K562 (cell line): ENCODE results near the gene FZD4. TPM values are rescaled to one million over a fixed set of nuclear protein-coding genes. Genes with fewer than 3 reads are reported as not detected.

ENCODE experiments used
- ATAC-seq: fragments of 200-7000 bp; cut with Tn5 transposase; 3 replicates; pipeline ENCODE4 v1.9.1; 2020; ENCODE audit warnings: moderate library complexity
- BruUV-seq: library from RNA; stranded (reverse); fragments of 400-500 nt; replicated peaks from 2 replicates; lab custom pipeline; 2021; lab: Mats Ljungman, UMichigan
- CTCF ChIA-PET: fragments of 300-600 bp; formaldehyde crosslinking; extraction: SDS; loops from one replicate; lab custom pipeline; 2021; ENCODE audit warnings: low intra/inter-chr PET ratio; lab: Yijun Ruan, JAX
- POLR2A ChIA-PET: fragments of 300-600, 350-650 bp; sonication (Branson Sonifier 250); formaldehyde crosslinking; extraction: SDS; loops from one replicate; lab custom pipeline; 2021; ENCODE audit warnings: antibody characterized with exemption, inconsistent platforms; lab: Yijun Ruan, JAX
- DNase-seq, 4 experiments: peaks; one replicate each; pipeline versions ENCODE4 v3.0.0 to v3.0.0-alpha.2; 2011 to 2018; ENCODE audit warnings: low spot score in 3 of 4, mixed read lengths in 3 of 4; ENCODE audit errors: extremely low read depth in 1 of 4
- FAIRE-seq: peaks from 2 replicates; lab custom pipeline; 2011; peaks lifted over from hg19 to GRCh38; lab: Jason Lieb, UNC
- H2AFZ ChIP-seq: 2 replicates; pipeline ENCODE4 v1.6.0; 2011; ENCODE audit warnings: low read depth, low read length, control low read depth, inconsistent platforms
- H3K27ac ChIP-seq: fragments of 200-600 bp; 3 replicates; pipeline ENCODE4 v1.8.0; 2011; ENCODE audit warnings: low read depth, mild to moderate bottlenecking, control low read depth, inconsistent platforms, low read length, moderate library complexity, mixed read lengths; ENCODE audit errors: extremely low read depth
- H3K27me3 ChIP-seq, 2 experiments: fragments of 300-600 bp in 1 of 2; 2 replicates in 1 of 2; 3 replicates in 1 of 2; pipeline versions ENCODE4 v1.6.0 to v1.8.0; 2011; ENCODE audit warnings: inconsistent platforms in 2 of 2, low read length in 2 of 2, mild to moderate bottlenecking in 1 of 2, mixed read lengths in 1 of 2, moderate library complexity in 1 of 2; ENCODE audit not compliant: control insufficient read depth in 2 of 2, insufficient read depth in 2 of 2
- H3K36me3 ChIP-seq: fragments of 300-600 bp; 3 replicates; pipeline ENCODE4 v1.8.0; 2011; ENCODE audit warnings: mild to moderate bottlenecking, low read length, inconsistent platforms; ENCODE audit not compliant: control insufficient read depth, insufficient read depth
- H3K4me1 ChIP-seq, 2 experiments: fragments of 200-600 bp in 1 of 2; replicated peaks in 1 of 2; 2 replicates in 1 of 2; 3 replicates in 1 of 2; pipeline versions ENCODE4 v1.5.1 to v1.8.0; 2011; ENCODE audit warnings: inconsistent platforms in 2 of 2, low read length in 2 of 2, mild to moderate bottlenecking in 1 of 2, mixed read lengths in 1 of 2, moderate library complexity in 1 of 2; ENCODE audit not compliant: control insufficient read depth in 2 of 2, insufficient read depth in 2 of 2
- H3K4me2 ChIP-seq: 2 replicates; pipeline ENCODE4 v1.6.1; 2011; ENCODE audit warnings: low read length, control low read depth, inconsistent platforms, mixed read lengths; ENCODE audit not compliant: insufficient read depth
- H3K4me3 ChIP-seq: fragments of 200-600 bp; sonication (generic), shearing (Covaris generic); 2 replicates; pipeline ENCODE4 v1.5.1; 2016; ENCODE audit warnings: control low read depth, inconsistent platforms
- H3K79me2 ChIP-seq: fragments of 200-600 bp; 3 replicates; pipeline ENCODE4 v1.8.0; 2011; ENCODE audit warnings: low read length, inconsistent platforms; ENCODE audit not compliant: control insufficient read depth, insufficient read depth
- H3K9ac ChIP-seq, 2 experiments: 2 replicates each; pipeline versions ENCODE4 v1.6.0 to v1.6.1; 2011; ENCODE audit warnings: low read depth in 2 of 2, low read length in 2 of 2, control low read depth in 1 of 2, inconsistent platforms in 1 of 2, mild to moderate bottlenecking in 1 of 2, mixed read lengths in 1 of 2; ENCODE audit not compliant: insufficient read depth in 1 of 2
- H3K9me1 ChIP-seq: one replicate; pipeline ENCODE4 v1.6.0; 2011; ENCODE audit warnings: inconsistent platforms, mild to moderate bottlenecking, low read length, moderate library complexity; ENCODE audit not compliant: control insufficient read depth, insufficient read depth
- H3K9me3 ChIP-seq: replicated peaks from 2 replicates; pipeline ENCODE4 v1.5.1; 2011; ENCODE audit warnings: low read depth, low read length, inconsistent platforms; ENCODE audit not compliant: control insufficient read depth, insufficient read depth
- H4K20me1 ChIP-seq: replicated peaks from 2 replicates; pipeline ENCODE4 v1.6.1; 2011; ENCODE audit warnings: low read length, inconsistent platforms, mixed read lengths; ENCODE audit not compliant: control insufficient read depth, insufficient read depth
- ATF6 ChIP-seq: sonication (generic); formaldehyde crosslinking; IDR thresholded peaks from 2 replicates; pipeline ENCODE4 v1.4.0; 2020; ENCODE audit warnings: mild to moderate bottlenecking, missing genetic modification reagents
- BDP1 ChIP-seq: IDR thresholded peaks from 3 replicates; pipeline ENCODE4 v1.6.1; 2011; ENCODE audit not compliant: insufficient read length, insufficient read depth
- ZNF174 ChIP-seq: fragments of 250-450 bp; sonication (Bioruptor Pico); IDR thresholded peaks from 2 replicates; pipeline ENCODE4 v1.4.0; 2020; ENCODE audit warnings: mild to moderate bottlenecking
- ZNF699 ChIP-seq: fragments of 250-450 bp; sonication (Bioruptor Pico); IDR thresholded peaks from 2 replicates; pipeline ENCODE4 v1.8.0; 2021; ENCODE audit warnings: mild to moderate bottlenecking, moderate library complexity; ENCODE audit not compliant: insufficient replicate concordance
- WGBS: fragments of 100-300 bp; shearing (Covaris generic); methylation state at CpG from one replicate; pipeline ENCODE4 v1.1.6; 2016; ENCODE audit warnings: low coverage, mixed read lengths; ENCODE audit not compliant: insufficient coverage; ENCODE audit errors: missing lambda C conversion rate; 5-methylcytosine and 5-hydroxymethylcytosine counted together
- in situ Hi-C: fragments of 300-500 bp; cut with MboI; formaldehyde crosslinking; loops from 4 replicates; pipeline ENCODE4 v1.15.0; 2018; ENCODE audit warnings: inconsistent platforms, mixed read lengths
- intact Hi-C: fragments of 100-400 bp; cut with micrococcal nuclease; formaldehyde crosslinking; loops from 2 replicates; pipeline ENCODE4 v1.14.2; 2022
- polyA plus RNA-seq, 8 experiments: library from polyadenylated mRNA; depleted of rRNA in 4 of 8; stranded (reverse) in 5 of 8; unstranded in 3 of 8; fragments of >200 nt; fragmentation: Nextera tagmentation in 2 of 8; fragmentation: Illumina TruSeq in 1 of 8; extraction: Ambion mirVana in 2 of 8; extraction: Trizol in 1 of 8; gene quantifications; 2 replicates each; pipeline versions ENCODE4 v1.2.1 to v1.2.3, GENCODE V29; 2011 to 2014; ENCODE audit warnings: inconsistent platforms in 1 of 8, missing spikeins in 1 of 8
- total RNA-seq, 7 experiments: library from RNA; depleted of rRNA in 6 of 7; stranded (reverse); fragments of >200 nt in 6 of 7; fragmentation: Illumina TruSeq in 2 of 7; extraction: Trizol in 2 of 7; gene quantifications; 2 replicates each; pipeline versions ENCODE4 v1.2.1 to v1.2.3, GENCODE V29; 2011 to 2021; ENCODE audit warnings: low replicate concordance in 1 of 7

FZD4 gene
- total and polyA plus RNA-seq, 9 of the 15 experiments (the other 6 are each of a cell fraction or from before 2014, with no cell fraction given): 1.2 to 7.9 (median 5.8) TPM

GRCh38 chr11:86914865-86915519 lies 40.2 kb downstream of the FZD4 start:
- H2AFZ ChIP-seq: no peak overlapping the region
- TF ChIP-seq ZNF699 (CRISPR knock-in tag): no peak
- no peak for TF ChIP-seq ZNF174
- no peak for TF ChIP-seq ATF6 (CRISPR knock-in tag)
- TF ChIP-seq BDP1: no peak
- intact Hi-C loops (loop anchor here (10.0 kb wide), 1 partner anchor 310 kb away; no protein-coding TSS in a partner anchor), in situ Hi-C loops (no loop called here)
- H3K9me1 ChIP-seq: no peaks in the 10 kb centered on the region
- H3K4me2 ChIP-seq: no peak overlapping the region
- H3K9ac ChIP-seq: no peak overlapping the region
- no peaks in the 10 kb centered on the region for H3K36me3 ChIP-seq
- H3K4me1 ChIP-seq: no peaks in the 10 kb centered on the region; a peak in 1 of 5 replicates
- no peaks in the 10 kb centered on the region for H3K79me2 ChIP-seq
- BruUV-seq: no TSS peak
- DNase-seq (no peak), FAIRE-seq (no peak), ATAC-seq (no peak)
- H4K20me1 ChIP-seq: no peaks in the 10 kb centered on the region
- ChIA-PET CTCF (no interaction called here), POLR2A (interaction anchor here (0.6 kb wide), 1 partner anchor 434 kb away, joined by 5 read pairs; no protein-coding TSS in a partner anchor)
- H3K27ac ChIP-seq: no peak overlapping the region
- no peak overlapping the region for H3K4me3 ChIP-seq
- WGBS: 40% methylated on average over 6 of the region's 6 CpGs
- no peaks in the 10 kb centered on the region for H3K27me3 ChIP-seq
- no peaks in the 10 kb centered on the region for H3K9me3 ChIP-seq
